GM21825 (cell line): ENCODE measurements around the gene MICALL2.

Source experiments
- ATAC-seq: cut with Tn5 transposase; IDR thresholded peaks from one replicate; pipeline ENCODE4 v1.9.1; 2021; ENCODE audit warnings: mild to moderate bottlenecking, moderate library complexity; ENCODE audit not compliant: unreplicated experiment

MICALL2 gene

DNA sequence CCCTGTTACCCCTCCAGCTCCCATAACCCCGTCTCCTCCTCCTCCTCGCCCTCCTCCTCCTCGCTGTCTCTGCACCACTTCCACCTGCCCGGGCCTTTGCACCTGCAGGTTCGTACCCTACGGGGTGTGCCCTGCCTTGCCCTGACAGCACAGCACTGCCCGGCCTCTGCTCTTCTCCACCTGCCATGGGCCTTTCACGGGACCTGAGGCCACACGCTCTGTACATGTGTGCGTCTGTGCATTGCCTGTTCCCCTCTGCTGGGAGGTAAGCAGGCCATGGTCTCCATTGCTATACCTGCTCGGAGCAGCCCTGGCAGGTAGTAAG lies 40.0 kb downstream of the MICALL2 start:
- no peak for ATAC-seq

DNA sequence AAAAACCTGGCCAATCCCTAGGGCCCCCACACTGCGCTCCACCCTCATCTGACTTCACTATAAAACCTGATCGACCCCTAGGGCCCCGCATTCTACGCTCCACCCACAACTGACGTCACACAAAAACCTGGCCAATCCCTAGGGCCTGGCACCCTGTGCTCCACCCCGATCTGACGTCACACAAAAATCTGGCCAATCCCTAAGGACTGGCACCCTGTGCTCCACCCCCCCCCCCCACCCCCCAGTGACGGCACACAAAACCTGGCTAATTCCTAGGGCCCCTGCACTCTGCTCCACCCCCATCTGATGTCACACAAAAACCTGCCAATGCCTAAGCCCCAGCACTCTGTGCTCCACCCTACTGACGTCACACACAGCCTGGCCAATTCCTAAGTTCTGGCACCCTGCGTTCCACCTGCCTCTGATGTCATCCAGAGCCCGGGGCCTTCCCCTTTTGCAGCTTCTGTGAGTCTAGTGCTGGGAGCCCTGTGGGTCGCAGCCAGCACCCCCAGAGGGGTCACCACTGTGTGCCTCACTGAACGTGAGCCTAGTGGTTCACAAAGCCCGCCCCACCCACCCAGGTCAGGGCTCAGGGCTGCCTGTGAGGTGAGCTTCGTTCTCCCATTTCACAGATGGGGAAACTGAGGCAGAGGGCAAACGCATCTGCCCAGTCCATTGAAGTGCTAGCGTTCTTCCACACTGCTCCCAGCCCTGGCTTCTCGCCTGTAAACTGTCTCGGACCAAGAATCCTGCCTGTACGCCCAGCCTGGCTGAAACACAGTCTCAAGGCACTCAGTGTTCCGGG lies 40.6 kb downstream of the MICALL2 start:
- ATAC-seq: no peak

DNA sequence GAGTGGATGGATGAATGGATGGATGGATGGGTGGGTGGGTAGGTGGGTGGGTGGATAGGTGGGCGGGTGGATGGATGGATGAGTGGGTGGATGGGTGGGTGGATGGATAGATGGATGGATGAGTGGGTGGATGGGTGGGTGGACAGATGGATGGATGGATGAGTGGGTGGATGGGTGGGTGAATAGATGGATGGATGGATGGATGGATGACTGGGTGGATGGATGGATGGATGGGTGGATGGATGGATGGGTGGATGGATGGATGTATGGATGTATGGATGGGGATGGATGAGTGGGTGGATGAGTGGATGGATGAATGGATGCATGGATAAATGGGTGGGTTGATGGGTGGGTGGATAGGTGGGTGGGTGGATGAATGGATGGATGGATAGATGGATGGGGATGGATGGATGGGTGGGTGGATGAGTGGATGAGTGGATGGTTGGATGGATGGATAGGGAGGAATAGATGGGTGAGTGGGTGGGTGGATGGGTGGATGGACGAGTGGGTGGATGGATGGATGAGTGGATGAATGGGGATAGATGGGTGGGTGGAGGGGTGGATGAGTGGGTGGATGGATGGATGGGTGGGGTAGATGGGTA lies 43.8 kb downstream of the MICALL2 start:
- ATAC-seq: no peak

- no peak for ATAC-seq
Observed at GRCh38 chr7:1413936-1414639, 45.2 kb downstream of the MICALL2 start.

DNA sequence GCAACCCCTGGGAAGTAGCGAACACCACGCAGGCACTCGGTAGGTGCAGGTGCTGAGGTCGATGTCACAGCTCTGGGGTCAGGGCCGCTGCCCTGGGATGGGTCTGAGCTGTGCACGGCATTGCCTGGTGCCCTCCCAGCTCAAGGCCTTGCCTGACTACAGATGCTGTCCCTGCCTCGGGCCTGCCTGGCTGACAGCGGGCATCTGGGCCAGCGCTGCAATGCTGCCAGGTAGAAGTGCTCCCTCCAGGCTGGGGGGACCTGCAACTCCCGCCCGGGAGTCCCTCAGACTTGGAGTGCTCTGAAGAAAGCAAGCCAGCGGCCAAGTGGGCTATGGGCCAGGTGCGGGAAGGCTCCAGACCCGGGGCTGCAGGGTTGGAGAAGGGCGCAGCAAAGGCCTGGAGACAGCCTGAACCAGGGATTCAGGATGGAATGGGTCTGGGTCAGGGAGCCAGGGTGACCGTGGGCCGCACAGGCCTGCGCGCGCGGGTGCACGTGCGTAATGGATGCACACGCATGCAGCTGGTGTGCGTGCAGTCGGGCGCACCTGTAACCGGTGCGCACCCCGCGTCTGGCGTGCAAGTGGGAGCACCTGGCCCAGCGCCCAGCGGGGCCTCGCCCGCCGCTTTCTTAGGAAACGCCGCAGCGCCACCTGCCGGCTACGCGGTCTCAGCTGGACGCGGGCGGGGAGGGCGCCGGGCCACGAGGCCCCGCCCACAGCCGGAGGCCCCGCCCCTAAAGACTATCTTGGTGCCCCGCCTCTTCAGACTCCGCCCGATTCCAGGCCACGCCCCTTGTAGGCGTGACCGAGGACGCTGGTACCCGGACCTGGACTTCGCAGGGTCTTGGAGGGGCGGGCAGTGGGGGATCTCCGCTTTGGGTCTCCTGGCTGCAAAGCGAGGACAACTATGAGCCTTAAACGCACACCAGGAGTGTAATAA lies 46.7 kb downstream of the MICALL2 start:
- ATAC-seq: peak; percentile 74

GRCh38 chr7:1411414-1411813 lies 47.9 kb downstream of the MICALL2 start:
- no peak for ATAC-seq

- no peak for ATAC-seq
Observed at GRCh38 chr7:1410992-1411391, 48.3 kb downstream of the MICALL2 start.

DNA sequence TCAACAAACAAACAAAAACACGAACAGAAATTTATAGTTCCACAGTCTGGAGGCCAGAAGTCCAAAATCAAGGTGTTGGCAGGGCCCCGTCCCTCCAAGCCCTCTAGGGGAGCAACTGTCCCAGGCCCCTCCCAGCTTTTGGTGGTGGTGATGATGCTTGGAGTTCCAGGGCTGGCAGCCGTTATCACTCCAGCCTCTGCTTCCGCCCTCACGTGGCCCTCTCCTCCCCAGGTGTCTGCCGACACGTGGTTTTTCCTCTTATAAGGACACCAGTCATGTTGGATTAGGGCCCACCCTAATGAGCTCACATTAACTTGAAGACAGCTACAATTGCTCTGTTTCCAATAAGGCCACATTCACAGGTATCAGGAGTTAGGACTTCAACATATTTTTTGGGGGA lies 49.7 kb downstream of the MICALL2 start:
- ATAC-seq: no peak

- no peak for ATAC-seq
Observed at GRCh38 chr7:1408466-1408865, 50.8 kb downstream of the MICALL2 start.

DNA sequence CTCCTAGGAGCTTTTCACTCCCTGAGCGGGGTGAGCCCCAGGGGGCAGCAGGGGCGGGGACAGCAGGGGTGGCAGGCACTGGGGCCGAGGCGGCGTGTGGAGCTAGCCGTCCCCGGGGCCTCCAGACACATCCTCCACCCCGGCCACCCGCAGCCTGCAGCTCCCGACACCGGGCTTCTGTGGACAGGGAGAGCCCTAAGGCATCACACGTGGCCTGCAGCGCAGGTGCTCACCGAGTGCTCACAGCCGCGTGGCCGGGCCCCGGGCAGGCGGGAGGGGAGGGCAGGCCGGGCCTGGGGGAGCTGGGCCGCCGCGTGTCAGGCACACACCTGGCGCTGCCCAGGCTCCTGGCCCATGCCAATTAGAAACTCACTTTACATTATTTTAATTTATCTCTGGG lies 51.4 kb downstream of the MICALL2 start:
- no peak for ATAC-seq

DNA sequence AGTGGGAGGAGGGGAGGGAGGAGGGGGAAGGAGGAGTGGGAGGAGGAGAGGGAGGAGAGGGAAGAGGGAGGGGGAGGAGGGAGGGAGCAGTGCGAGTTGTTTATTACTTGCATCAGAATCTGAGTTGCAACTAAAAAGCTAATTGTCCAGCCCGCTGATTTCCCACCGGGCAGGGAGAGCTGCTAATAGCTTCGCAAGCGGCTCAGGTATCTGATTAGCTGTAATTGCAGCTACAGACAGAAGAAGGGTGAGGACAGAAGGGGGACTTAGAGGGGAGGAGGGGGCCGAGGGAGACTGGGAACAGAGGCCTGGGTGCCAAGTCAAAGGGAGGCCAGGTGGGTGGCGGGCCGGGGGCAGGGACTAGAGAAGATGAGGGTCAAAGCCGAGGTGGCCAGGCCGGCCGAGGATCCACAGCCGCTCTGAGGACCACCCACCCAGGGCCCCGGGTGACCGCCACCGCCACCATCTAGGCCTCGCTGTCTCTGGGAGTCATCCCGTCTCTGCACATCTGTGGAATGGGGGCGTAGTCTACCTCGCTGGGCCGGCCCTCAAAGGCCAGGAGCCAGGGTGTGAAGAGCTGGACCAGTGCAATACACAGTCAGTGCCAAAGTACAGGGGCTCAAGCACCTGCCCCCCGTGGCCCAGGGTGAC lies 54.2 kb downstream of the MICALL2 start:
- ATAC-seq: no peak

GRCh38 chr7:1404460-1404809 lies 54.8 kb downstream of the MICALL2 start:
- no peak for ATAC-seq

DNA sequence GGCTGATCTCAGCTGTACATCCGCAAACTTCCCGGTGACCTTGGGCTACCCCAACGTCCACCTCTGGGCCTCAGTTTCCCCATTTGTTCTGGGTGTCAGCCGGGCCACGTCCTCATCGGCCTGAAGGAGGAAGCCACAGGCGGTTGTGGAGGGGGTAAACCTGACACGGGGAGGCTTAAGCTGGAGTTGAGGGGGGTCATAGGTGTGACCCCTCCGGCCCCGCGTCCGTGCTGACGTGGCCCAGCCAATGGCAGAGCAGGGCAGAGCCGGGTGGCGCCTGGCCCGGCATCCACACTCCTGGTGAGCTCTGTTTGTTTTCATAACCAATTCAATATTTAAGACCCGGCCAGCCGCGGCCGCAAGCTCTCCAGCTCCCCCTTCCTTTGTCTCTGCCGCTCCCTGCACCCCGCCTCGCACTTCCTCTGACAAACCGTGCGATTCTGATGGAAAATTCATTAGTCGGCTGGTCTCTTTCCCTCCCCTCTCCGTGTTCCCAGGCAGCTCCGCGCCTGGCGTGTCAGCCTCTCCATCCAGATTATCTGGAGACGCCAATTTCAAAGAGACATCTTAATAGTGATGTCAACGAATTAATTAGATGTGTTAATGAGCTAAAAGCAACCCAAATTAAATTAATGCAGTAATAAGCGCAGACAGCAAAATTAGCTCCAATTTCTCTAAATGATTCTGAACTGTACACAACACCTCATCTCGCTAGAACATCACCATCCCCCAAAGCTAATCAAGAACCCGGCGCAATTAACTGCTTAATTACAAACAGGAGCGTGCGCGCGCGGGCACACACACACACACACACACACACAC lies 55.4 kb downstream of the MICALL2 start:
- no peak for ATAC-seq

- ATAC-seq: no peak
Observed at GRCh38 chr7:1402791-1403637, 56.3 kb downstream of the MICALL2 start.

- ATAC-seq: no peak
Observed at GRCh38 chr7:1402110-1402790, 57.0 kb downstream of the MICALL2 start.

GRCh38 chr7:1401011-1401410 lies 58.3 kb downstream of the MICALL2 start:
- no peak for ATAC-seq

- no peak for ATAC-seq
Observed at GRCh38 chr7:1400371-1400770, 58.9 kb downstream of the MICALL2 start.
